ENCODE measurements around the gene ADAM8. TPM values are rescaled to one million over a fixed set of nuclear protein-coding genes. Genes with fewer than 3 reads are reported as not detected.

Gene ADAM8
- total and polyA plus RNA-seq, 10 of the 15 experiments (the other 5 are each of a cell fraction or from before 2014, with no cell fraction given): 0.37 to 92.7 (median 21.7) TPM

DNA sequence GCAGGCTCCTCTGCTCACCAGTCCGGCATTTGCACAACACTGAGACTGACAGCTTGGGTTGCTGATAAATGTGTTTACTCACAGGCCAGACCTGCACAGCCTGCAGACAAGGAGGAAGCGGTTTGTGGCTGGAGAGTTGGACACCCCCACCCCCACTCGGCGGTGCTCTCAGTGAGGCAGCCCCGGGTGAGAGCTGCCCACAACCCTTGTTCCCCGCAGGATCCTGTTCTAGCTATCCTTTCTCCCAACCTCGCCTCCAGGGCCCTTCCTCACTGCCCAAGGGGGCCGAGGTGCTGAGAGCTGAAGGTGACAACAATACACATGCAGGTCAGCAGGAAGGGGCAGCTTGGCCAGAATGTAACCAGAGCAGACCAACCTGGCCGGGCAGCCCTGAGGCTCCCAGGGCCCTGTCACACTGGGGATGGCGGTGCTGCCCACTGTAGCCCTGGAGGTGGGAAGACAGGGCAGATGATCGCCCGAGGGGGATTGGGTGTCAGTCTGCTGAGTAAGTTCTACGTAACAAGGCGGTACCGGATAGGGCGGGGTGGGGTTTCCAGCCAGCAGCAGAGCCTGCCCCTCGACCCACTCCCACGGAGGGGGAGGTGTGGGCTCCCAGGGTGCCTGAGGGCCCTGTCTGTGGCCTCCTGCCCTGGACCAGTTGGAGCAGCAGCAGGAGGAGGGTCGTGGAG is 2.1 kb upstream of the ADAM8 start:
- ChIA-PET SMC1A (ENCODE audit: uncharacterized antibody, unreplicated experiment) (interaction anchor here (0.8 to 1.7 kb wide), 5 partner anchors 9 to 29 kb away, joined by 4 to 5 read pairs (median 4); no protein-coding TSS in a partner anchor), POLR2A (interaction anchor here (1.0 to 1.2 kb wide), 4 partner anchors 16 to 99 kb away, joined by 3 to 4 read pairs (median 3); no protein-coding TSS in a partner anchor), CTCF (interaction anchor here (0.9 to 2.8 kb wide), 7 partner anchors 16 to 29 kb away, joined by 3 to 14 read pairs (median 5); no protein-coding TSS in a partner anchor), RAD21 (ENCODE audit: unreplicated experiment) (interaction anchor here (1.1 kb wide), 1 partner anchor 242 kb away, joined by 3 read pairs; no protein-coding TSS in a partner anchor)
- intact Hi-C loops (cut with micrococcal nuclease; ENCODE audit: unreplicated experiment) (no loop called here), in situ Hi-C loops (cut with MboI) (no loop called here)
- no TSS peak for BruUV-seq (replicated peaks)
- H3K4me3 ChIP-seq: no peak overlapping the region
- peak overlapping the region; percentile 85 for H3K4me2 ChIP-seq (ENCODE audit: control insufficient read depth, insufficient read depth)
- H2AFZ ChIP-seq (ENCODE audit: control insufficient read depth, low read depth, low read length): no peak overlapping the region
- FAIRE-seq: peak; percentile 78
- no peak for DNase-seq (ENCODE audit: low read depth, low spot score)
- no peaks in the 10 kb centered on the region; the same call in 1 of the 2 replicates for H4K20me1 ChIP-seq (ENCODE audit: control insufficient read depth, insufficient read depth)
- ATAC-seq: peak; percentile 29
- 30% methylated on average over 19 of the region's 19 CpGs for WGBS (ENCODE audit: insufficient coverage, insufficient replicate concordance, low lambda C conversion rate, missing lambda C conversion rate)
- H3K36me3 ChIP-seq (ENCODE audit: control insufficient read depth in 2 of 2, insufficient read depth in 2 of 2, low read length in 1 of 2): peaks cover 3 to 10% of the 10 kb centered on the region in 2 experiments
- H3K27ac ChIP-seq (ENCODE audit: control insufficient read depth, insufficient read depth): peak overlapping the region; percentile 53
- H3K79me2 ChIP-seq (ENCODE audit: control insufficient read depth, insufficient read depth, low read length): peaks cover 23% of the 10 kb centered on the region
- peaks cover 33% of the 10 kb centered on the region for H3K4me1 ChIP-seq (ENCODE audit: control insufficient read depth, insufficient read depth, low read length)
- H3K9ac ChIP-seq (ENCODE audit: control insufficient read depth, insufficient read depth, low read length): no peak overlapping the region; the same call in 1 of the 2 replicates
- H3K27me3 ChIP-seq (replicated peaks in 1 of 2; ENCODE audit: control insufficient read depth in 2 of 2, insufficient read depth in 2 of 2, low read length in 1 of 2): no peaks in the 10 kb centered on the region
- H3K9me3 ChIP-seq (replicated peaks; ENCODE audit: control insufficient read depth, insufficient read depth, low read length): no peaks in the 10 kb centered on the region
- TF ChIP-seq BHLHE40 (IDR thresholded peaks at IDR 0.05; ENCODE audit: borderline replicate concordance in 1 of 2, low read depth in 2 of 2, low read length in 1 of 2): no peak; a peak in 1 of 4 replicates
- 0 out of 2 replicates have a peak, but pooled peaks have one; percentile 7 for TF ChIP-seq TAF1 (IDR thresholded peaks at IDR 0.05; ENCODE audit: borderline replicate concordance, low read depth, low read length)
- no peak for TF ChIP-seq HDAC6 (IDR thresholded peaks at IDR 0.05; ENCODE audit: unreplicated experiment)
- TF ChIP-seq ZNF217 (IDR thresholded peaks at IDR 0.05): no peak
- peak; percentile 51; the same call in 1 of the 2 replicates for TF ChIP-seq SPI1 (IDR thresholded peaks at IDR 0.05; ENCODE audit: borderline replicate concordance, insufficient read depth, low read depth, low read length)
- TF ChIP-seq, protein P1, sequence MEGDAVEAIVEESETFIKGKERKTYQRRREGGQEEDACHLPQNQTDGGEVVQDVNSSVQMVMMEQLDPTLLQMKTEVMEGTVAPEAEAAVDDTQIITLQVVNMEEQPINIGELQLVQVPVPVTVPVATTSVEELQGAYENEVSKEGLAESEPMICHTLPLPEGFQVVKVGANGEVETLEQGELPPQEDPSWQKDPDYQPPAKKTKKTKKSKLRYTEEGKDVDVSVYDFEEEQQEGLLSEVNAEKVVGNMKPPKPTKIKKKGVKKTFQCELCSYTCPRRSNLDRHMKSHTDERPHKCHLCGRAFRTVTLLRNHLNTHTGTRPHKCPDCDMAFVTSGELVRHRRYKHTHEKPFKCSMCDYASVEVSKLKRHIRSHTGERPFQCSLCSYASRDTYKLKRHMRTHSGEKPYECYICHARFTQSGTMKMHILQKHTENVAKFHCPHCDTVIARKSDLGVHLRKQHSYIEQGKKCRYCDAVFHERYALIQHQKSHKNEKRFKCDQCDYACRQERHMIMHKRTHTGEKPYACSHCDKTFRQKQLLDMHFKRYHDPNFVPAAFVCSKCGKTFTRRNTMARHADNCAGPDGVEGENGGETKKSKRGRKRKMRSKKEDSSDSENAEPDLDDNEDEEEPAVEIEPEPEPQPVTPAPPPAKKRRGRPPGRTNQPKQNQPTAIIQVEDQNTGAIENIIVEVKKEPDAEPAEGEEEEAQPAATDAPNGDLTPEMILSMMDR (IDR thresholded peaks at IDR 0.05 in 2 of 3, conservative IDR thresholded peaks at IDR 0.05 in 1 of 3; ENCODE audit: control insufficient read depth in 2 of 3, extremely low read depth in 1 of 3, insufficient read depth in 1 of 3, low read depth in 3 of 3, low read length in 3 of 3): no peak
- TF ChIP-seq MXI1 (IDR thresholded peaks at IDR 0.05; ENCODE audit: low read depth, low read length): 0 out of 2 replicates have a peak, but pooled peaks have one; percentile 16
- TF ChIP-seq SMAD5 (IDR thresholded peaks at IDR 0.05; ENCODE audit: low read depth): no peak
- TF ChIP-seq FOS (IDR thresholded peaks at IDR 0.05; ENCODE audit: borderline replicate concordance, extremely low read depth, insufficient read length): no peak
- no peak for TF ChIP-seq MEF2B (IDR thresholded peaks at IDR 0.05; ENCODE audit: partially characterized antibody, poor library complexity, severe bottlenecking)
- TF ChIP-seq MTA2 (IDR thresholded peaks at IDR 0.05; ENCODE audit: low read depth): no peak
- TF ChIP-seq SMARCA5 (IDR thresholded peaks at IDR 0.05): no peak
- TF ChIP-seq IRF4 (IDR thresholded peaks at IDR 0.05; ENCODE audit: low read depth, low read length): no peak
- no peak for TF ChIP-seq WRNIP1 (IDR thresholded peaks at IDR 0.05; ENCODE audit: borderline replicate concordance, low read depth, low read length)
- TF ChIP-seq ZSCAN29 (IDR thresholded peaks at IDR 0.05): no peak
- no peak for TF ChIP-seq HDGF (IDR thresholded peaks at IDR 0.05)
- TF ChIP-seq HDAC2 (IDR thresholded peaks at IDR 0.05): no peak
- peak; percentile 68; the same call in 1 of the 2 replicates for TF ChIP-seq CBFB (IDR thresholded peaks at IDR 0.05; ENCODE audit: low read depth)
- TF ChIP-seq TCF3 (IDR thresholded peaks at IDR 0.05; ENCODE audit: borderline replicate concordance, insufficient read depth, low read depth, low read length): no peak
- TF ChIP-seq IRF5 (IDR thresholded peaks at IDR 0.05; ENCODE audit: borderline replicate concordance): no peak
